ENCODE data around the gene BTK.

DNA sequence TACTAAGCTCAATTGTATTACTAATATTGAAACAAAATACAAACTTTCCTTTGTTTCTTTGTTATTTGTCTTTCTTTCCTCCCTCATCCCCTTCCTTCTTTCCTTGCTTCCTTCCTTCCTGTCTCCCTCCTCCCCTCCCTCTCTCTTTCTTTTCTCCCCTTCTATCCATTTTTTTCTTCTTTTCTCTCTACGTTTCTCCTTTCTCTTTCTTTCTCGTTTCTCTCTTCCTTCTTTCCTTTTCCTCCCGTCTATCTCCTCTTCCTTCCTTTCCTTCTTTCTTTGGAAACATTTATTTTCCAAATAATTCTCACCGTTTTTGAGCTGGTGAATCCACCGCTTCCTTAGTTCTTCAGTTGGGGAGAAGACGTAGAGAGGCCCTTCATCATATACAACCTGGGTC is 16.3 kb downstream of the BTK start:
- TF ChIP-seq, protein P1, sequence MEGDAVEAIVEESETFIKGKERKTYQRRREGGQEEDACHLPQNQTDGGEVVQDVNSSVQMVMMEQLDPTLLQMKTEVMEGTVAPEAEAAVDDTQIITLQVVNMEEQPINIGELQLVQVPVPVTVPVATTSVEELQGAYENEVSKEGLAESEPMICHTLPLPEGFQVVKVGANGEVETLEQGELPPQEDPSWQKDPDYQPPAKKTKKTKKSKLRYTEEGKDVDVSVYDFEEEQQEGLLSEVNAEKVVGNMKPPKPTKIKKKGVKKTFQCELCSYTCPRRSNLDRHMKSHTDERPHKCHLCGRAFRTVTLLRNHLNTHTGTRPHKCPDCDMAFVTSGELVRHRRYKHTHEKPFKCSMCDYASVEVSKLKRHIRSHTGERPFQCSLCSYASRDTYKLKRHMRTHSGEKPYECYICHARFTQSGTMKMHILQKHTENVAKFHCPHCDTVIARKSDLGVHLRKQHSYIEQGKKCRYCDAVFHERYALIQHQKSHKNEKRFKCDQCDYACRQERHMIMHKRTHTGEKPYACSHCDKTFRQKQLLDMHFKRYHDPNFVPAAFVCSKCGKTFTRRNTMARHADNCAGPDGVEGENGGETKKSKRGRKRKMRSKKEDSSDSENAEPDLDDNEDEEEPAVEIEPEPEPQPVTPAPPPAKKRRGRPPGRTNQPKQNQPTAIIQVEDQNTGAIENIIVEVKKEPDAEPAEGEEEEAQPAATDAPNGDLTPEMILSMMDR (IDR thresholded peaks at IDR 0.05; ENCODE audit: low read depth, low read length): no peak
- no peak for TF ChIP-seq EZH2phosphoT487 (IDR thresholded peaks at IDR 0.05; ENCODE audit: low read depth)

Measured in OCI-LY3 (cell line).